Upper lobe of left lung (tissue), 6 donors: ENCODE results near the gene C3orf85. TPM values are rescaled to one million over a fixed set of nuclear protein-coding genes. Genes with fewer than 3 reads are reported as not detected.

Experiments
- ATAC-seq, 2 donors: fragments of 200-7000 bp; cut with Tn5 transposase; one replicate each; pipeline ENCODE4 v1.9.1; 2022; ENCODE audit warnings: mild to moderate bottlenecking in 2 of 2, moderate library complexity in 2 of 2; ENCODE audit not compliant: low FRiP score in 2 of 2
- DNase-seq, 2 donors: peaks; one replicate each; pipeline ENCODE4 v3.0.0-alpha.2; 2019 to 2020
- H3K27ac ChIP-seq, 4 donors: fragments of 200-600 bp; sonication (generic); one replicate each; pipeline ENCODE4 v1.5.1; 2016 to 2019
- H3K27me3 ChIP-seq, 4 donors: fragments of 200-600 bp; sonication (generic); one replicate each; pipeline ENCODE4 v1.5.1; 2017 to 2019
- H3K36me3 ChIP-seq, 4 donors: fragments of 200-600 bp; sonication (generic); one replicate each; pipeline ENCODE4 v1.5.1; 2016 to 2019
- H3K4me1 ChIP-seq, 4 donors: fragments of 200-600 bp; sonication (generic); one replicate each; pipeline ENCODE4 v1.5.1; 2018 to 2019
- H3K4me3 ChIP-seq, 4 donors: fragments of 200-600 bp; sonication (generic); one replicate each; pipeline ENCODE4 v1.5.1; 2017 to 2019; ENCODE audit warnings: mild to moderate bottlenecking in 2 of 4, moderate library complexity in 1 of 4
- H3K9me3 ChIP-seq, 4 donors: fragments of 200-600 bp; sonication (generic); one replicate each; pipeline ENCODE4 v1.5.1; 2018 to 2019
- CTCF ChIP-seq, 6 experiments: fragments of 450-650 bp in 4 of 6; fragments of 200-600 bp in 2 of 6; sonication (generic) in 2 of 6; IDR thresholded peaks; one replicate each; pipeline ENCODE4 v1.5.1; 2016 to 2019; ENCODE audit warnings: antibody characterized with exemption in 6 of 6
- EP300 ChIP-seq, 4 donors: sonication (generic); formaldehyde crosslinking; IDR thresholded peaks; one replicate each; pipeline ENCODE4 v1.5.1; 2017; ENCODE audit warnings: antibody characterized with exemption in 4 of 4, control low read depth in 2 of 4
- POLR2A ChIP-seq, 4 donors: fragments of 450-650 bp; IDR thresholded peaks; one replicate each; pipeline ENCODE4 v1.5.1; 2016 to 2017; ENCODE audit warnings: antibody characterized with exemption in 4 of 4, mild to moderate bottlenecking in 2 of 4
- POLR2AphosphoS5 ChIP-seq, 2 donors: sonication (generic); formaldehyde crosslinking; IDR thresholded peaks; one replicate each; pipeline ENCODE4 v1.5.1; 2017; ENCODE audit warnings: antibody characterized with exemption in 2 of 2
- WGBS, 2 donors: methylation state at CpG; one replicate each; pipeline ENCODE4 v1.1.5; 2017 to 2018; 5-methylcytosine and 5-hydroxymethylcytosine counted together
- total RNA-seq, 6 donors: library from RNA; depleted of rRNA in 4 of 6; stranded (reverse); fragments of >200 nt in 4 of 6; gene quantifications; one replicate each; pipeline versions ENCODE4 v1.1.0 to v1.2.1, GENCODE V29; 2016 to 2021
- donor health status: DM: no; HTN: no; CAD: no; lungs with moderate emphysema.
- donor health status: DM: no; HTN: yes; CAD: no; lungs with severe emphysema.

Gene C3orf85
- total RNA-seq, 6 donors from 2014 or later: not detected

DNA sequence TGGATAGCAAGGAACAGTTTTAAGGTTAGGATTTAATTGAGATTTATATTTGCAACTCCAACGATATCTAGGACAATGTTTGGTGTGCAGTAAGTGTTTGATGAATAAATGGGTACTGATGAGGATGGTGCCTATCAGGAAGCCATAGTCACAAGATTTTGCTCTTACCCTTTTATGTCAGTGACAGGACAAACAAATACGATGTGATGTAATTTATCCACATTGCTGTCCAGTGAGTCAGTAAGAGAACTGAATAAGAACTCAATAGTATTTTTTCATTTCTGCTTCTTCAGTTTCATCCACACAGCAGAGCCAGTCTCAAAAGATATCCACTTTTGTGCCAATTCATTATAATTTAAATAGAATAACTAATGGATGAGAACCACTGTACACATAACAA, 18.5 kb downstream of the C3orf85 start:
- 63 to 74% methylated on average over 2 of the region's 2 CpGs for WGBS, 2 donors
- DNase-seq (no peak), ATAC-seq (no peak)
- H3K4me1 ChIP-seq: no peaks in the 10 kb centered on the region
- H3K27me3 ChIP-seq: no peaks in the 10 kb centered on the region
- TF ChIP-seq POLR2A (IDR thresholded peaks at IDR 0.05) (no peak), CTCF (IDR thresholded peaks at IDR 0.05) (no peak), POLR2AphosphoS5 (IDR thresholded peaks at IDR 0.05) (no peak), EP300 (IDR thresholded peaks at IDR 0.05) (no peak)
- H3K9me3 ChIP-seq: no peaks in the 10 kb centered on the region
- no peak overlapping the region for H3K27ac ChIP-seq
- no peak overlapping the region for H3K4me3 ChIP-seq
- no peaks in the 10 kb centered on the region for H3K36me3 ChIP-seq

- Histone ChIP-seq H3K9me3 (no peaks in the 10 kb centered on the region), H3K4me3 (no peak overlapping the region), H3K27me3 (no peaks in the 10 kb centered on the region), H3K27ac (no peak overlapping the region), H3K36me3 (no peaks in the 10 kb centered on the region), H3K4me1 (no peaks in the 10 kb centered on the region)
- ATAC-seq: no peak
- TF ChIP-seq POLR2AphosphoS5 (IDR thresholded peaks at IDR 0.05) (no peak), CTCF (IDR thresholded peaks at IDR 0.05) (no peak), POLR2A (IDR thresholded peaks at IDR 0.05) (no peak)
- DNase-seq: no peak
- WGBS, 2 donors: 44 to 77% methylated on average over 1 of the region's 1 CpG
These were observed 19.3 kb downstream of the C3orf85 start for GRCh38 chr3:109155828-109156227.

DNA sequence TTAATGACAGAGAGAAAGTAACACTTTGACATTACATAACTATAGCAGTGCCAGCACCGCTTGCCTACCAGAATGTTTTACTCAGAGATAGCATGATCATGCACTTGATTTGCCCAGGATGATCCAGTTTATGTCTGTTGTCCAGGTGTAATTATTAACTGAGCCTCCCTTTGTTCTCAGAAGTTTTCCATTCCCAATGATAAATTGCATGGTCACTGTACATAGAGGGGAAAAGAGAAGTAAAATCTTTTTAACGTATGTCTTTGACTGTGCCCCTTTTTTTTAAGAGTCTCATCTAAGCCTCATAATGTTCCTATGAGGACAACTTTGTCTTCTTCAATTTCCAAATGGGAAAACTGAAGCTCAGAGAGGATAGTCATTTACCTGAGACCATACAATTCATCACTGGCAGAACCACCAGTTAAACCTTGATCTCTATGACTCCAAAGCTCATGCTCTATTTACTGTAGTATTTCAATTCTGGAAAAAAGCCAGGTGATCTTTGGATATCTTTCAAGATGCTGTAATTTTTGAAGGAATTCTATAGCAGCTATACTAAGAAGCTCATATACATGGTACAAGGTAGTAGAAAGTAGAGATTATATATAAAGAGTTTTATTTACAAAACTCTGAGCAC, 25.1 kb downstream of the C3orf85 start:
- no peaks in the 10 kb centered on the region for H3K4me1 ChIP-seq
- TF ChIP-seq POLR2AphosphoS5 (IDR thresholded peaks at IDR 0.05) (no peak), POLR2A (IDR thresholded peaks at IDR 0.05) (no peak)
- no peak for ATAC-seq
- H3K9me3 ChIP-seq: no peaks in the 10 kb centered on the region
- no peak for DNase-seq
- WGBS, 2 donors: 66 to 81% methylated on average over 2 of the region's 2 CpGs
- H3K36me3 ChIP-seq: no peaks in the 10 kb centered on the region
- H3K27ac ChIP-seq: no peak overlapping the region
- no peak overlapping the region for H3K4me3 ChIP-seq
- no peaks in the 10 kb centered on the region for H3K27me3 ChIP-seq

DNA sequence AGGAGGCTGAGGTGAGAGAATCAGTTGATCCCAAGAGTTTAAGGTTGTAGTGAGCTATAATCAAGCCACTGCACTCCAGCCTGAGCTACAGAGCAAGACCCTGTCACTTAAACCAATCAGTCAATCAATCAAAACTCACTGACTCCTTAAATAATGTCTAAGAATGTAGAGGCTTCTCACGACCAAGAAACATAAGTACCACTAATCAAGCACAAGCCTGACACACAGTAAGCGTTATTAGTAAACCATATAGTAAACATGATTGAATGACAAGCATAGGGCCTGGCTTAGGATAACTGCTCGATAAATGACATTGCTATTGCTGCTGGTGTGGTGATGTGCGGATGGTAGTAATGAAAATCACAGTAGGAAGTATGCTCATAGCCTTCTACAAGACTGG, 29.4 kb downstream of the C3orf85 start:
- no peak overlapping the region for H3K4me3 ChIP-seq
- no peak for ATAC-seq
- 91 to 92% methylated on average over 4 of the region's 4 CpGs for WGBS, 2 donors
- no peak for DNase-seq
- no peak overlapping the region for H3K27ac ChIP-seq
- no peaks in the 10 kb centered on the region for H3K36me3 ChIP-seq
- H3K4me1 ChIP-seq: no peaks in the 10 kb centered on the region
- no peaks in the 10 kb centered on the region for H3K9me3 ChIP-seq
- TF ChIP-seq POLR2AphosphoS5 (IDR thresholded peaks at IDR 0.05): no peak
- no peak for TF ChIP-seq CTCF (IDR thresholded peaks at IDR 0.05)
- TF ChIP-seq POLR2A (IDR thresholded peaks at IDR 0.05): no peak
- no peak for TF ChIP-seq EP300 (IDR thresholded peaks at IDR 0.05)
- no peaks in the 10 kb centered on the region for H3K27me3 ChIP-seq

GRCh38 chr3:109171479-109171878, 35.0 kb downstream of the C3orf85 start:
- 84 to 90% methylated on average over 3 of the region's 3 CpGs for WGBS, 2 donors
- Histone ChIP-seq H3K4me3 (no peak overlapping the region), H3K9me3 (no peaks in the 10 kb centered on the region), H3K27me3 (no peaks in the 10 kb centered on the region), H3K4me1 (no peaks in the 10 kb centered on the region), H3K36me3 (no peaks in the 10 kb centered on the region), H3K27ac (no peak overlapping the region)
- TF ChIP-seq POLR2AphosphoS5 (IDR thresholded peaks at IDR 0.05): no peak
- TF ChIP-seq POLR2A (IDR thresholded peaks at IDR 0.05): no peak
- TF ChIP-seq EP300 (IDR thresholded peaks at IDR 0.05): no peak
- no peak for TF ChIP-seq CTCF (IDR thresholded peaks at IDR 0.05)
- ATAC-seq: no peak
- DNase-seq: no peak
